GM11168 (cell line): ENCODE data around the gene IL32.
"Not testable (repeated sequence)": the region's sequence is repeated elsewhere in the genome, so short reads cannot be mapped to it uniquely, and the experiment has no call there.

ENCODE experiments used
- in situ Hi-C: fragments of 300-500 bp; cut with MboI; formaldehyde crosslinking; loops from one replicate; pipeline ENCODE4 v1.12.0; 2022; ENCODE audit warnings: low sequenced_read_pairs; ENCODE audit not compliant: unreplicated experiment

Gene IL32

DNA sequence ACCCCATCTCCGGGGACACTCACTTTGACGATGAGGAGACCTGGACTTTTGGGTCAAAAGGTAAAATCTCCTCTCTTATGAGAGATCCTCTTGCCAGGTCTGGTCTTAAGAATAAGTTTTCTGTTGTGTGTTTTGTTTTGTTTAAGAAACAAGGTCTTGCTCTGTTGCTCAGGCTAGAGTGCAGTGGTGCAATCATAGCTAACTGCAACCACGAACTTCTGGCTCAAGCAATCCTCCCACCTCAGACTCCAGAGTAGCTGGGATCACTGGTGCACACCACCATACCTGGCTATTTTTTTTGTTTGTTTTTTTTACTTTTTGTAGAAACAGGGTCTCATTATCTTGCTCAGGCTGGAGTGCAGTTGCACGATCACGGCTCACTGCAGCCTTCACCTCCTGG is 15.0 kb upstream of the IL32 start:
- in situ Hi-C loops: no loop called here

DNA sequence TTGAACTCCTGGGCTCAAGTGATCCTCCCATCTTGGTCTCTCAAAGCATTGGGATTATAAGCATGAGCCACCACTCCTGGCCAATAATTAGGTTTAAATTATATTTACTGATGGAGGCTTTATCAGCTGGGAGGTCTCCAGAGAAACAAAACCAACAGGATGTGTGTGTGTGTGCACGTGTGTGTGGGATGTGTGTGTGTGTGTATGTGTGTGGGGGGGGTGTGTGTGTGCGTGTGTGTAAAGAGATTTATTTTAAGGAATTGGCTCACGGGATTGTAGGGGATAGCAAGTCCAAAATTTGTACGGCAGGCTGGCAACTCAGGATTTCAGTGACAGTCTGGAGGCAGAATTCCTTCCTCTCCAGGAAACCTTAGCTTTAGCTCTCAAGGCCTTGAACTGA is 14.4 kb upstream of the IL32 start:
- in situ Hi-C loops: no loop called here

DNA sequence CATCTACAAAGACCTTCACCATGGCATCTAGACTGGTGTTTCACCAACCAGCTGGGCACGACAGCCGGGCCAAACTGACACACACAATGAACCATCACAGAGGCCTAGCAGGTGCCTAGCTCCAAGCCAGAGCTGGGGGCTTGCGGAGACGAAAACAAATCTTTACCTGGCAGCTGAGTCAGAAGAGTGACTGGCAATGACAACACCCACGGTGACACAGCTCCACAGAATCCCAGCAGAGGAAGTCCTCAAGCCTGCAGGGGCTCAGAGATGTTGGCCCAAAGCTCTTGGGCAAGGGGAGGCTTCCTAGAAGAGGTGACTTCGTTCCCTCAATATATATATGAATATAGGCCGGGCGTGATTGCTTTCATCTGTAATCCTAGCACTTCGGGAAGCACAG is 13.9 kb upstream of the IL32 start:
- in situ Hi-C loops: no loop called here

DNA sequence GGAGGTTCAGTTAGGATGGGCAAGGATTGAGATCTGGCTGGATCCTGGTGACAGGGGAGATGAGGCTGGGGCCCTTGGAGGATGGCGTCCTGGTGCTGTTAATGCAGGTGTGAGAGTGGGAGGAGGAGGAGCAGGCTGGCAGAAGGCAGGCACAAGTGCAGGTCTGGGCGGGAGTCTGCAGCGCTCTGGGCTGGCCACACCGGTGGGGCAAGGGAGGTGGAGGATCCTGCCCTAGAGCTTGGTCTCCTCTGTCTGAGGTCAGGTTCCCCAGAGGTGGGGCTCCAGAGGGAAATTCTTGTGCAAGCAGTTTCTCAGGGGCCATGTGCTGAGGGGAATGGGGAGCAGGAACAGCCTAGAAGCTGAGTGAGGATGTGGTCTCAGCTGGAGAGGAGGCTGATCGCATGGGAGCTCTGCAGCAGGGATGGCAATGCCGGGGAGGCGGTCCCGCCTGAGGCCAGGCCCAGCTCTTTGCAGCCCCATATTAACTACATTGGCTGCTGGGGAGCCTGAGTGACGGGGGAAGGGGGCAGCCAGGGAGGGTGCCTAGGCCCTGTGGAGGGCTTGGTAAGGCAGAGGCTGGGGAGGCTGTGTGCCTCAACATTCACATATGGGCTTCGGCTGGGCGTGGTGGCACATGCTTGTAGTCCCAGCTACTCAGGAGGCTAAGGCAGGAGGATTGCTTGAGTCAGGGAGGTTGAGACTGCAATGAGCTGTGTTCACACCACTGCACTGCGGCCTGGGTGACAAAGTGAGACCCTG is 12.7 kb upstream of the IL32 start:
- in situ Hi-C loops: not testable (repeated sequence)

DNA sequence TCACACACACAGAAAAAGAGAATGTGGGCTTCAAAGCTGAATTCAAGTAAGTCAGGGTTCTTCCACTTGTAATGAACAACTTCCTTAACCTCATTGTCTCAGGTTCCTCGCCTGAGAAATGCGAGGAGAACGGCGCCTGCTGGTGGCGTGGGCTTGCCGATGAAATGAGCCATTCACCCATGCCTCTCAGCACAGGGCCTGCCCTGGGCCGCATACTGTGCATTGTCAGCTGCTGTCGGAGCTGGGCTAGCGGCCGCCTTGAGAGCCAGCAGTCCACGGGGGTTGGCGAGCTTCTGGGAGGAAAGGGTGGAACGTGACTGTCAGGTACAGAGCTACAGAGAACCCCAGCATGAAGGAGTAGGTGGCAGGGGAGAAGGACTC is 12.1 kb upstream of the IL32 start:
- in situ Hi-C loops: not testable (repeated sequence)

DNA sequence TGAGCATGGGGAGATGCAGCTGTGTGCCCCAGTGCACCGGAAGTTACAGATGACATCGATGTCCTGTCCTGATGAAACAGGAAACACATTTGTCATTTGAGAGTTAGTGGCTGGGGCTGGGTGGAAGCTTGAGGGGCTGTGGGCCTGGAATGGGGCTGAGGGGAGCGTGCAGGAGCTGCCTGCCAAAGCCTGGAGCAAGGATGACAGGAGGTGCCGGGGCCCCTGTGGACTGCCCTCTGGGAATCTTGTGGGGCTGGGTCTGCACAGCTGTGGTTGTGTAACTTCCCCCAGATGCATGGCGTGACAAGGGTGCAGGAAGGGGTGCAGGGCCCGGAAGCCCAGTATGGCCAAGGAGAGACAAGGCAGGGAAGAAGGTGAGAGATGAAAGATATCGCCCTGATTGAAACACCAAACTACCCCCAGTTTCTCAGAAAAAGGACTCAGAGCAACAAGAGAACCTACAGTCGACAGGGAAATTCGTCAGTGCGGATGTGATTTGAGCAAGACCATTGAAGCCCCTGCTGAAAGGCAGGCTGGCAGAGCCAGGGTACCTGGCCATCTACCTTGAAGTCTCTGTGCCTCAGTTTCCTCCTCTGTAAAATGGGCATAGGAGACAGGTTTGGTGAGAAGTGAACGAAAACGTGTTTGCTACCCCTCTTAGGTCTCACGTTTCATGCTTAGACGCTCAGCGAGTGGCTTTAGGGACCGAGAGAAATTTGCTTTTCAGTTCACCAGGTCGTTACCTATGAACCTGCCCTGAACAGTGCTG is 10.3 kb upstream of the IL32 start:
- in situ Hi-C loops: no loop called here

DNA sequence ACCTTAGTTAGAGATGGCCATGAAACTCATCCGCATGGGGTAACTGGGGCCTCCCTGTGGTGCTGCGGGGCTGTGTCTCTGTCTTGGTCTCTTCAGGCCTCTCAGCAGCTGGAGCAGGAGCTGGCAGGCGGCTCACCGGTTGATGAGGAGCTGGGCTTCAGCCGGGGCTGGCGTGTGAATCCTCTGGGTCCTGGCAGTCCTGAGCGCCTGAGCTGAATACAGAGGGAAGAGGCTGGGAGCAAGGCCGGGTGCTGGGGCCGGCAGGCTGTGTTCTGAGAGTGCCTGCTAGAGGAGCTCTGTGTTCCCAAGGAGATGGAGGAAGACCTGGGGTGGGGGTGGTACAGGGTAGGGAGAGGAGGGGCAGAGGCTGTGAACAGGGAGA is 9.7 kb upstream of the IL32 start:
- in situ Hi-C loops: not testable (repeated sequence)

DNA sequence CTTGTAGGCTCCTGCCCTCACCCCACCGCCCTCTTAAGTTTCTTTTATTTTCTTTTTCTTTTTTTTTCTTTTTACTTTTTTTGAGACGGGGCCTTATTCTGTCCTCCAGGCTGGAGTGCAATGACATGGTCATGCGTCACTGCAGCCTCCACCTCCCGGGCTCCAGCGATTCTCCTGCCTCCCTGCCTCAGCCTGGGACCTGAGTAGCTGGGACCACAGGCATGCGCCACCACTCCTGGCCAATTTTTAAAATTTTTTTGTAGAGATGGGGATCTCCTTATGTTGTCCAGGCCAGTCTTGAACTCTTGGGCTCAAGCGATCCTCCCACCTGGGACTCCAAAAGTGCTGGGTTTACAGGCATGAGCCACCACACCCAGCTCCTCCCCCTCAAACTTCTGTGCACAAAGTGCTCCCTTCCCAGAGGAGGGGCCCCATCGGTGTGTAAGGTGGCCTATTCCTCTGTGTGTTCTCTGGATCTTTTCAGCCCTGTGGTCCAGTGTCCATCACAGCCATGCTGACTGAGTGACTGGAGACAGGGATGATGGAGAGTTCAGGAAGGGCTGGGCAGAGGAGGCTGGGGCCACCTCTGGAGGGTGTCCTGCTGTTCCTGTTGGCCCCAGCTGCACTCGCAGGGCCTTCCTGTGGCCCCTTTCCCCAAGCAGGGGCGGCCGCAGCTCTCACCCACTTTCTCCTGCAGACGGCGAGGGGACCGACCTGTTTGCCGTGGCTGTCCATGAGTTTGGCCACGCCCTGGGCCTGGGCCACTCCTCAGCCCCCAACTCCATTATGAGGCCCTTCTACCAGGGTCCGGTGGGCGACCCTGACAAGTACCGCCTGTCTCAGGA is 8.9 kb upstream of the IL32 start:
- in situ Hi-C loops: no loop called here

DNA sequence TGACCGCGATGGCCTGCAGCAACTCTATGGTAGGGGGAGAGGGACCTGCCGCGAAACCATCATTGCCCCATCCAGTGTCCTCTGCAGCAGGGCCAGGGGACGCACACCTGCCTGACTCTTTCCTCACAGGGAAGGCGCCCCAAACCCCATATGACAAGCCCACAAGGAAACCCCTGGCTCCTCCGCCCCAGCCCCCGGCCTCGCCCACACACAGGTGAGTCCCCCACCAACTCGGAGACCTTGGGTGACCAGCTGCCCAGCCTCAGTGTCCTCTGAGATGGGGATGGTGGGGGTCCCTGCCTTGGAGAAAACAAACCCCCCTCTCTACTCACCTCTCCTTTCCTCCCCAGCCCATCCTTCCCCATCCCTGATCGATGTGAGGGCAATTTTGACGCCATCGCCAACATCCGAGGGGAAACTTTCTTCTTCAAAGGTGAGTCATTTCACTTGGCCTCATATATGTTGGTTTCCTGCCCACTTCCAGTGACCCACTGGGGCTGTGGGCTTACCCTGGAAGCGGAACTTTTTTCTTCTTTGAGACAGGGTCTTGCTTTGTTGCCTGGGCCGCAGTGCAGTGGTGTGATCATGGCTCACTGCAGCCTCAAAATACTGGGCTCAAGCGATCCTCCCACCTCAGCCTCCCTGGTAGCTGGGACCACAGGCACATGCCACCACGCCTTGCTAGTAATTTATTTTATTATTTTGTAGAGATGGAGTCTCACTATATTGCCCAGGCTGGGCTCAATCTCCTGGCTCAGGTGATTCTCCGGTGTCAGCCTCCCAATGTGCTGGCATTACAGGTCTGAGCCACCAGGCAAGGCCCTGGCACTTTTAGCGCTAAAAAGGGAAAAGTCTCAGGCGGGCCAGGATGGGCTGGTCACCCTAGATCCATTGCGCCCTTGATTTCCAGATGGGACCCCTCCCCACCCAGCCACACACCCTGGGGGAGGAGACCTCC is 8.0 kb upstream of the IL32 start:
- in situ Hi-C loops: no loop called here

DNA sequence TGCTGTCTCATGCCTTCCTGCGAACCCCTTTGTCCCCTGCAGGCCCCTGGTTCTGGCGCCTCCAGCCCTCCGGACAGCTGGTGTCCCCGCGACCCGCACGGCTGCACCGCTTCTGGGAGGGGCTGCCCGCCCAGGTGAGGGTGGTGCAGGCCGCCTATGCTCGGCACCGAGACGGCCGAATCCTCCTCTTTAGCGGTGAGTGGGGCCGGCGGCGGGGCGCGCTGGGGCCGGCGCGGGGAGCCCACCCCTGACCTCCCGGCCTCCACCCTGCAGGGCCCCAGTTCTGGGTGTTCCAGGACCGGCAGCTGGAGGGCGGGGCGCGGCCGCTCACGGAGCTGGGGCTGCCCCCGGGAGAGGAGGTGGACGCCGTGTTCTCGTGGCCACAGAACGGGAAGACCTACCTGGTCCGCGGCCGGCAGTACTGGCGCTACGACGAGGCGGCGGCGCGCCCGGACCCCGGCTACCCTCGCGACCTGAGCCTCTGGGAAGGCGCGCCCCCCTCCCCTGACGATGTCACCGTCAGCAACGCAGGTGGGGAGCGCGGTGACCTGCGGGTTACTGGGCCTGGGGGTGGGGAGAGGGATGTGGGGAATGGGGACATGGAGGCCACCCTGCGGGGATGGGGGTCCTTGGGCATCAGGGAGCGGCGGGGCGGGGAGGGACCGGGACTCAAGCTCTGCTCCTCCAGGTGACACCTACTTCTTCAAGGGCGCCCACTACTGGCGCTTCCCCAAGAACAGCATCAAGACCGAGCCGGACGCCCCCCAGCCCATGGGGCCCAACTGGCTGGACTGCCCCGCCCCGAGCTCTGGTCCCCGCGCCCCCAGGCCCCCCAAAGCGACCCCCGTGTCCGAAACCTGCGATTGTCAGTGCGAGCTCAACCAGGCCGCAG is 7.1 kb upstream of the IL32 start:
- in situ Hi-C loops: no loop called here

DNA sequence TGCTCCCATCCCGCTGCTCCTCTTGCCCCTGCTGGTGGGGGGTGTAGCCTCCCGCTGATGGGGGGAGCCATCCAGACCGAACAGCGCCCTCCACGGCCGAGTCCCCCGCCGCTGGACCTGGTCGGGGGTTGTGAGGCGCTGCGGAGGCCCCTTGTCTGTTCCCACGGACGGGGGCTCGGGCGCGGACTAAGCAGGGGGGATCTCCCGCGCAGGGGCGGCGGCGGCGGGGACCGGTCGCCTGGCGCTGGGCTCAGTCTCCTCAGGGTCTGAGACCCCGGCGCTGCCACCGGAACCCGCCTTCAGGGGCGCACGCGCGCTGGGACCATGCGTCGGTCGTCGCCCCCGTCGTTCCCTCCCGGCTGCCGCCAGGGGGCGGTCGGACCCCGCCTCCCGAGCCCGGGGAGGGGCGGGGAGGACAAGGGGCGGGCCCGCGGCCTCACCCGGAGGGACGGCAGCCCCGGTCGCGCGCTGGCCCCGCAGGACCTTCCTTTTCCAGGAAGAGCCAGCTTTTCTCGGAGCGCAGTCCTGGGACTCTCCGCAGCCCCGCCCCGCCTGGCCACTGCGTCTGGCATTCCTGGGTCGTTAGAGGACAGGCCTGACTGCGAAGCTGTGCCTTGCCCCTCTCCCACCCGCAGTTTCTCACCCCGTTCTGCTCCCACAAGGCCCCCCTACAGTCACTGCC is 6.3 kb upstream of the IL32 start:
- in situ Hi-C loops: no loop called here

DNA sequence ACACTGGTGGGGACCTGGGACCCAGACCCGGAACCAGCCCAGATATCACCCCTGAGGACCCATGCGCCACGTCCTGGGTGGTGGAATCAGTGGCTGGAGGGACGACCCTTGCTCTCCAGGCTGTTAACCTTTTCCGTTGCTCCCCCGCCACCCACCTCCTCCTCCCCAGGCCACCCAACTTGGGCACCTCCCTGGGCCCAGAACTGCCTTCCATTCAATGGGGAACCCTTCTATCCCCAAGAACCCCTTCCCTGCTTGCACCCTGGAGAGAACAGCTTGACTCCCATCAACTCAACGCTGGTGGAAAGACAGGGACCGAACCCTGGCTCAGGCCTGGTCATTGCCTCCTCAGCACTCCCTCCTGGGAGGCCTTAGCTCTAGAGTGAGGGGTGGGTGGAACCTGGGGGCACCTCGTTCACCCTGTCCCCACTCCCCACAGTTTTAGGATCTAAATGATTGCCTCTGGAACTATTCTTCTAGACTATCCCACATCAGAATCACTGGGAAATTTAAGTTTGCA is 5.7 kb upstream of the IL32 start:
- in situ Hi-C loops: loop anchor here (5.0 kb wide), 1 partner anchor 68 kb away; no protein-coding TSS in a partner anchor

DNA sequence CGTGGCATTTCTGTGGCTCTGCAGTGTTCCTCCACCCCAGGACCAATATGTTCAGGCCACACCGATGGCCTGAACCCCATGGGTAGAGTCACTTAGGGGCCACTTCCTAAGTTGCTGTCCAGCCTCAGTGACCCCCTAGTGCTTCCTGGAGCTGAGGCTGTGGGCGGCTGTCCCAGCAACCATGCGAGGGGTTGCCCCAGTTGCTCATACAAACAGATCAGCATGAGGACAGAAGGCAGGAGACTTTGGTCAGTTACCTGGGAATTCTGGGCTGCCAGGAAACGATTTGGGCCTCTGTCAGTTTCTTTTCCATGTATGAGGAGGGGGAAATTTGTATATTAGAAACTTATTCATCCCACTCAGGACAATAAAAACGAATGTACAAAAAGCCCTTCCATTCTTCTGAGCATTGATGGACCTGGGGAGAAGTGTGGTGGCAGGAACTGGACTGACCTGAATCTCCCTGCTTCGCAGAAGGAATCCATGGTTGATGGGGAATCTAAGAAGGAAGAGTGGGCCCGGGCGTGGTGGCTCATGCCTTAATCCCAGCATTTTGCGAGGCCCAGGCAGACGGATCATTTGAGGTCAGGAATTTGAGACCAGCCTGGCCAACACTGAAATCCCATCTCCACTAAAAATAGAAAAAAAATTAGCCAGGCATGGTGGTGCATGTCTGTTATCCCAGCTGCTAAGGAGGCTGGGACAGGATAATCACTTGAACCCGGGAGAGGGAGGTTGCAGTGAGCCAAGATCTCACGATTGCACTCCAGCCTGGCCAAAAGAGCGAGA is 4.9 kb upstream of the IL32 start:
- in situ Hi-C loops: loop anchor here (5.0 kb wide), 1 partner anchor 67 kb away; no protein-coding TSS in a partner anchor

DNA sequence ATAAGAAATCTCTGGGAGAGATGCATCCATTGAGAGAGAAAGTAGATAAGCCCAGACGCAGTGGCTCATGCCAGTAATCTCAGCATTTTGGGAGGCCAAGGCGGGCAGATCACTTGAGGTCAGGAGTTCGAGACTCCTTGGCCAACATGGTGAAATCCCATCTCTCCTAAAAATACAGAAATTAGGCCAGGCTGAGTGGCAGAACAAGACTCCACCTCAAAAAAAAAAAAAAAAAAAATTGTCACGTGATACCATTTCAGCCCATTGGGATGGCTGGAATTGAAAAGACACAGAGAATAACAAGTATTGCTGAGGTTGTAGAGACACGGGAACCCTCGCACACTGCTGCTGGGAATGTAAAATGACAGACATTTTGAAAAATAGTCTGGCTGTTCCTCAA is 2.9 kb upstream of the IL32 start:
- in situ Hi-C loops: loop anchor here (5.0 kb wide), 1 partner anchor 65 kb away; no protein-coding TSS in a partner anchor

DNA sequence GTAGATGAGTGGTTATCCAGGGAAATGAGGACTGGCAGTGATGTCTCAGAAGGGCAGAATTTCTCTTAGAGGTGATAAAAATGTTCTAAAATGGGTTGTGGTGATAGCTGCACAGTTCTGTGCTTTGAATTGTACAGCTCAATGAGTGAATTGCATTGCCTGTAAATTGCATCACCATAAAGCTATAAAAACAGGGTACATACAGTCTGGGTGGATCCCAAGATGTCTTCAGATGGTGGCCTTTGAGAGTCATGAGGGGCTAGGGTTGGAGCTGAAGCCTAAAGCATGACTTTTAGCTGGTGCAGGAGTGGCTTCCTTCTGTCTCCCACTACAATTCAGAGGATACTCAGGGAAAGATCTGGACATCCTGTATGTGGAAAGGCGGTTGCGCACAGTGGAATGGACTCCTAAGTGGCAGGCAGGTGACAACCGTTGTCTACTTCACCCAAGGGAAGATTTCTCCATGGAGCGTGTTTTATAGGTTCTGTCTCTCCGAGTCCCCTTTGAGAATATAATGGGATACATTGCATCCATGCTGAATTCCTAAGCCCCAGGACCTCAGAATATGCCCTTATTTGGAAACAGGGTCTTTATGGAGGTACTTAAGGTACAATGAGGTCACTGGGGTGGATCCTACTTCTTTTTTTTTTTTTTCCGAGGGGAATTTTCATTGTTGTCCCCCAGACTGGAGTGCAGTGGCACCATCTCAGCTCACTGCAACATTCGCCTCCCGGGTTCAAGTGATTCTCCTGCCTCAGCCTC is 1.6 kb upstream of the IL32 start:
- in situ Hi-C loops: loop anchor here (5.0 kb wide), 1 partner anchor 63 kb away; no protein-coding TSS in a partner anchor

DNA sequence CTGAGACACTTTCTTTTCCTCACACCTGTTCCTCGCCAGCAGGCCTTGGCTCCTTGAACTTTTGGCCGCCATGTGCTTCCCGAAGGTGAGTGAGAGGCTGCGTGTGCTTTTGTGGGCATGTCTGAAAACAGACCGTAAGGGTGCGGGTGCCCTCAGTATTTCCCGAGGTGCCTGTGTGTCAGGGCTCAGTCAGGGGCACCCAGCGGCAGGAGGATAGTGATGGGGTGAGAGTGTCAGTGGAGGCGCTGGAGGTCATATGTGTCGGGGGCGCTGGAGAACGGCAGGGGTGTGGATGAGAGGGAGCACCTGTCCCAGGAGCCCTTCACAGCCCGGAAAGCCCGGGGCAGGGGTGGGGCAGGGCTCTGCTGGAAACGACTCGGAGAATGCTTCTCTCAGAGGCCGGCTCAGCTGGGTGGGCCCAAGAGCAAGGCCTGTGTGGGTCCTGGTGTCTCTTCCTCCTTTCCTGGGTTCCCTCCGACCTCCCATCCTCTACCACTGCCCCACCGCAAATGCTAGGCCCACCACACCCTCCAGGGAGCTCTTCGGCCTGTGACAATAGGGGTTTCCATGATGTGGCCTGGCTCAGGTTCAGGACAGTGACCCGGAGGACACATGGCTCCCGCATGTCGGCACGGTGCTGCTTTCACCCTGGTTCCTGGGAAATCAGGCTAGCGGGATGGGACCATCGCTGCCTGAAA is 451 bp downstream of the IL32 start:
- in situ Hi-C loops: no loop called here
